UCSD-AML1 (cell line): ENCODE measurements around the gene AUTS2.

Experiments used
- DNase-seq: peaks from one replicate; lab custom pipeline; 2025; ENCODE audit not compliant: unreplicated experiment; lab: John Stamatoyannopoulos, UW

AUTS2 gene

DNA sequence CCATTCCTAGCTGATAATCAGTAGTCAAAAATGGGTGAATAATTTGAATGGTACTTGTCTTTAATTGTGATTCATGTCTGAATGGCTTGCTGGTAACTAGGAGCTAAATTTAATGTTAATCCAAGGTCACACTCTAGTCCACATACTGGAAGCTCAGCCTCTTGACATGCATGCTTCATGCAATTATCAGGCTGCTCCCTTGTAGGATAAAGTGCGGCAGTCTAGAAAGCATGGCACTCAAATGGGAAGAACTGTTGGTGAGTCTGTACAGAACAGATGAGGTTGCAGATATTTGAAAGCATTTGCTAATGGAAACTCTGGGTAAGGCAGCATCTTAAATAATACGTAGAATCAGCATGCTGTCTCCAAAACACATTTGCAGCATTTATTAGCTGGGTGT lies 499.4 kb downstream of the AUTS2 start:
- DNase-seq, result no peak

DNA sequence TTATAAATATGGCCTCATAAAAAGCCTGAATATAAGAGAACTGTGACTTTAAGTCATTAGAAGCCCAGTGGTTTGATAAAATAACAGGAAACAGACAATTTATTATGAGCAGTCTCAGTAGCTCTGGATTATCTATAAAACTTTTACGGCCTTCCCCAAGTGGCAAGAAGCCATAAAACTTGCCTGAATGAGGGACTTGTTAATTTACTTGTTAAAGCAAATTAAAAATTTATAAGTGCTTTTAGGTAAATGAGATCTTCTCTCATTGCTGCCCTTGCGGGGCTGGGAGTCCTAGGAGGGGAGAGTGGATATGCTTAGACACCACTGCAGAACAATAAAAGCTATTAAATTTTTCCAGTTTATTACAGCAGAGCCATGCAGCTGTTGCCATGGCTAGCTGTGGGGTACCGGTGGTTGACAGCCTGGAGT lies 499.9 kb downstream of the AUTS2 start:
- DNase-seq, result no peak

DNA sequence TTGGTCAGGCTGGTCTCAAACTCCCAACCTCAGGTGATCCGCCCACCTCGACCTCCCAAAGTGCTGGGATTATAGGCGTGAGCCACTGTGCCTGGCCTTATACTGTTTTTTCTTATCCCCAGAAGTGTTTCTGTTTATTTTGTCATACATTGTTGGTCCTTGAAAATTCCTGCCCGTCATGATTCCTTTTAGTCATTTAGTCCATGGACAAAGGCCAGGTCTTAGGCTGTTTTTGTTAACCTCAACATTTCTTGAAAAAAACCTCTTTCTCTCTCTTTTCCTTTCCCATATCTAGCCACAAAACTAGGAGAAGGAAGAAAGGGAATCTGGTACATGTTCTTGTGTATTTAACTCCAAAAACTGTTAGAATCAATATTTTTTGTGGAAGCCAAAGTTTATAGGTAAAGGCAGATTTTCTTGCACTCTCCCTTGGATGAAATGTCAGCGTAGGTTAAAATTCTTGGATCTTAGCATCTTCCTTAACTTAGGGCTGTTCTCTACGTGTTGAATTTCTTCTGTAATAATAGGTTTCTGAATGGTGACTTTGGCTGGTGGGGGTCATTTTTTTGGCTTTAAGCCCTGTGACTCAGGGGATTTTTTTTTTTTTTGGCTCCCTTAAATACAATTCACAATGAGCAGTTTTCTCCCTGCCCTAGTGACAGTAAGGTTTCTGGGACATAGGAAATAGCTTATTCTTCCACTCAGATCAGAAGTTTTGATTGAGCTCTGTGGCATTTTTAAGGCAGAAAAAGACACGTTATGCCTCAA lies 500.8 kb downstream of the AUTS2 start:
- DNase-seq, result no peak

DNA sequence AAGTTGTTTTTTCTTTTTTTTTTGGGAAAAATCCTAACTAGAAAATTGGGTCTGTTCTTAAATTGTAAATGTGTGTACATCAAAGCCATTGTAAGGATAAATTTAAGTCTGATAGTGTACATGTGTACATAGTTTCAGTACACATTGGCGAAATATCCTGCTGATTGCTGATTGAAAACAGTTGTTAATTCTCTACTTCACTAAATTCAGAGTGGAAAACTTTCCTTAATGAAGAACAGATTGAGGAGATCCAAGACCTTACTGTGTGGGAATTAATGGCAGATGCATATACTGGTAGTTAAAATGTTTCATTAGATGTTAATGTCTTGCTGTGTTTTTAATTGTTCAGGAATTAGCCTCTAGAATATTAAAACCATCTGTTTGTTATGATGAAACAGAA lies 506.0 kb downstream of the AUTS2 start:
- DNase-seq, result no peak

DNA sequence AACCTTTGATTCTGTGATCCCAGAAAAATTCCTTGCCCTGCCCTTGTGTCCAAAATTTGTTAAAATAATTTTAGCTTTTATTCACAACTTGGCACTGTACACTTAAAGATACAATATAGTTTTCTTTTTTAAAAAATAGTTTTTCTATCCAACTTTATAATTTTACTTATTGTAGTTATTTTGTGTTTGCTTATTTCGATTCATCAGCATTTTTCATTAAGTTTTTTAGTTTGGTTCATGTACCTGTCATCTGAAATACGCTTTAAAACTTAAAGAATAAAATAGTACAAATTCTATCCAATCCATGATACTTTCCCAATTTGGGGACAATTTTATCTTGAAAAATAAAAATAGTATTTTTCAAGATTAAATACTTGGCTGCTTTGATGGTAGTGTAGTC lies 514.8 kb downstream of the AUTS2 start:
- no peak for DNase-seq

DNA sequence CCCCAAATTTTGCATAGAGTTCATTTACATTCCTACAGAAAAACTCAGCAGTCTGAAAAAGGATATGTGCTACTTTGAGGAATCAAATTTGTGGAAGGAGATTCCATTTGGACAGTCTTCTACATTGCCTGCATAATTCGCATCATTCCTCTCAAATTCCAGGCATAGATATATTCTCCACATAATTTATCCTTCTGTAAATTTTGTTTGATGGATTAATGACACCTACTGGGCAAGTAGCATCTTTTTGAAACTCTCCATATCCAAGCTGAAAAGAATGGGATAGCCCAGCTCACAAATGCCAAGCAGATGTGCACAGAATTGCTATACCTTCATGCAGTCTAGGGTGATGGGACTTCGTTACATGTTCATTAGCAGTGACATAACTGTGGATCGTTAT lies 515.3 kb downstream of the AUTS2 start:
- no peak for DNase-seq

DNA sequence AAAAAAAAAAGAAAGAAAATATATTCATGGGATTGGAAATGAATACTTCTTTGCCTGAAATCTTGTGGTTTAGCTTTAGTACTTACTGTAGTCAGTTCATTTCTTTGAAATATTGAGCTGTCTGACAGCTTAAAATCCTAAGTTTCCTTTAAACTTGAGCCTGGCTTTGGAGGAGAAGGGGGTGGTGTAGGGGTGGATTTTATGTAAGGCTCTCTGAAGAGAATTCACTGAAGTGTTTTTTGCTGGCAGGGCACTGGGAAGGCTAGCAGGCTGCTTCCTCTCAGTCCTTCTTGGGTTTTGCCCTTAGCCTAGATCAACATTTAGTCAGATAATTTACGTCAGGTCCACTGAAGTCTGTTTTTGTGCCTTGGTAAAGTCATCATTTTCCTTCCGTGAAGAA lies 516.5 kb downstream of the AUTS2 start:
- no peak for DNase-seq

DNA sequence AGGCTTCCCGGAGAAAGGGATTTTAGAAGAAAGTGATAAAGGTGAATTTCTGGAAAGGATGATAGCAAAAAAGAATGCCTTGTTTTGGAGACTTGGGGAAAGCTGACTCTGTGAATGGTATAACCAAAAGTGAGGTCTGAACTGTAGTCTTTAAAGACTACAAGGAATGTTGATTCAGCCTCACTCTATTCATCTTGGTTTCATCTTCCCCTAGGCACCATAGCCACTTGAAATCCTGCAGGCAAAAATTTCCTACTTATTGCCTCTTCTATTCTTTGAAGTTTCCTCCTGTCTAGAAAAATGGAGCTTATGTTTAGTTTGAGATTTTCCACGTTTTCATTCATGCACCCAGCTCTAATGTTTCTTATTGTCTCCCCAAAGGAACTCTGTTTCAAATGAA lies 518.0 kb downstream of the AUTS2 start:
- no peak for DNase-seq

DNA sequence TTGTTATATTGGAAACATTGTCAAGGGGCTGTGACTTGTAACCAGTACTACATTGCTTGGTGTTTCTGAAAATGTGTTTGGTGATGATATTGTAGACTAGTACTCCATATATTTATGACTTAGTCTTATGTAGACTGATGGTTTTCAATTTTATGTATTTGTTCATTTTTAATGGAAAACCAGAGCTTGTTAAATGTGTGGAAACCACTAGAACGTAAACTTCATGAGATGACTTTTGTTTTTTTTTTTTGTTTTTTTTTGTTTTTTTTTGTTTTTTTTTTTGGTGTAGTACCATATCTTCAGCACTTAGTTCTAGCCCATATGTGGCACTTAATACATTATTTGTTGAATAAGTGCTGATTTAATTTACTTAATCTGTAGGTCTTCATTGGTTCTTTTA lies 518.6 kb downstream of the AUTS2 start:
- no peak for DNase-seq

DNA sequence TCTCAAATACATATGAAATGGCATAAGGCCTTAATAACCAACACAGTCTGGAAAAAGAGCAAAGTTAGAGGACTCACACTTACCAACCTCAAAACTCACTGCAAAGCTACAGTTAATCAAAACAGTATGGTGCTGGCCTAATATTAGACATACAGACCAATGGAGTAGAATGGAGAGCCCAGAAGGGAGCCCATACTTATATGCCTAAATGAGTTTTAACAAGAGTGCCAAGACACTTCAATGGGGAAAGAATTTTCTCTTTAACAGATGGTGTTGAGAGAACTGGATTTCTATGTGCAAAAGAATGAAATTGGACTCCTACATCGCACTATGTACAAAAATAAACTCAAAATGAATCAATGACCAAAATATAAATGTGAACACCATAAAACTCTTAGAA lies 522.6 kb downstream of the AUTS2 start:
- DNase-seq, result no peak

DNA sequence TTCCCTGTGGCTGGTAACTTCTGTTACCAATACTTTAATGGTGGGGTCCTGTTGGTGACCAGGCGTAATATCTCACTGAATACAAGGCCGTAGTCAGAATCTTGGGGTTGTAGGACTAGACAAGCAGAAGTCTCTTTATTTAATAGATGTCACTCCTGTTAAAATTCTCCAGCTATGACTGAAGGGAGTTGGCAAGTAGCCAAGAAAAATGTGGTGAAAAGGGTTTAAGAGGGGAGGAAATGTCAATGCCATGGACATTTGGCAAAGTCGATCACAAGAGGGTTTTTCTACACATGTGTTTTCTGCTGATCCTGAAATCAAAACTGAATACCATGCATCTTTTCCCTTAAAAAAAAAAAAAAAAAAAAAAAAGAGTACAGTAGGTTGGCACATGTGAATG lies 533.5 kb downstream of the AUTS2 start:
- no peak for DNase-seq

DNA sequence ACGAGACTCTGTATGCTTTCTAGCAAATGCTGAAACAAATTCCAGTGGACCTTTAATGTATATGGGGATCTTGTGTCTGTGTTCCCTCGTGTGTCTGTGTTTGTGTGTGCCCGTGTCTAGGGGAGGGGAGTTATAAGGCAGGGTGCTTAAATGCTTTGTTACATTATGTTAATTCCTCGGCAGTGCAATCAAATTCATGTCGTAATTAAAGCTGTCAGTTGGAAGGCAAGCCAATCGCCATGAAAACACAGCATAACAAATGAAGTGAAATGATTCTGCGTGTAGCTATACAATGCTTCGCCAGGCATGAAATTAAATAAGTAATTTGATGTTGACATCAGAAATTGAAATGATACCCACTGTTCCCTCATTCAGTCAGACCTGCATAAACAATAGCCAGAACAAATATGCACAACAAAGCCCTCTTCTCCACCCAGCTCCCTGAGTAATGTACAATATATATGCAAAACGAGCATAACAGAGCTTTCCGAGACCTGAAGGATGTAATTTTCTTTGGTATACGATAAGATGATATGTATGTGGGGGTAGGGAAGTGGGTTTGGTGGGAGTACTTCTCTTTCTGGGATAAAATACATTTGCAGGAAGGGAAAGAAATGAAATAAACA lies 534.1 kb downstream of the AUTS2 start:
- no peak for DNase-seq

DNA sequence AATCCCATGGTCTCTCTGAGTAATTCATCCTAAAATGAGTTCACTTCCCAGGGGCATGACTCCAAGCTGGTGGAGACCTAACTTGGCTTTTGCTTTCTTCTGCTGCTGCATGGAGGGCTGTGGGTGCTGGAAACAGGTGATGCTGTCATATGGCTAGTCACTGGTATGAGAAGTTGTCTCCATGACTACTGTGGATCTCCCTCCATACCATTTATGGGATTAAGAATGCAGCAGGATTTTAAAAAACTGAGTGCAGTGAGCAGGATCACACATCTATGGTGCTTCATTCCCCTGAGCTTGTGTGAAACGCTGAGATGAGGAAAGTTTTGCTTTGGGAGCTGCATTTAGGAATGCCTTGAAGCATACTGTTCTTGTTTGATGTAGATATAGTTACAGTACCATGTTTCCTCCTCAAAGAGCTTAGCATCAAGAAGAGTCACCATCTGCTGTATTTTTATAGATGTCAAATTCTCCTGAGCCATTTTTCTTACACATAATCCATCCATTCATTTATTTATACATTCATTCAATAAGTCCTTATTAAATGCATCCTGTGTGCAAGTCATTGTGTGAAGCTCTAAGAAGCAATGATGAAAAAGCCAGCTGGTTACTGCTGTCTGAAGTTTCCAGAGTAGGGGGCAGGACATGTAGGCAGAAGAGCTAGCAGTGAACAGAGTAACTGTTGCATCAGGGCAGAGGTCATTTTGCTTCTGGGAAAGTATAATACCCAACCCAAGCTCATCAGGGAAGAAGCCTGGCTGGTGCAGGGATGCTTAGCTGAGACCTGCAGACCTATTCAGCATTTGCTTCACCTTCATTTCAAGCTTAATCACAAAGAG lies 534.8 kb downstream of the AUTS2 start:
- no peak for DNase-seq

DNA sequence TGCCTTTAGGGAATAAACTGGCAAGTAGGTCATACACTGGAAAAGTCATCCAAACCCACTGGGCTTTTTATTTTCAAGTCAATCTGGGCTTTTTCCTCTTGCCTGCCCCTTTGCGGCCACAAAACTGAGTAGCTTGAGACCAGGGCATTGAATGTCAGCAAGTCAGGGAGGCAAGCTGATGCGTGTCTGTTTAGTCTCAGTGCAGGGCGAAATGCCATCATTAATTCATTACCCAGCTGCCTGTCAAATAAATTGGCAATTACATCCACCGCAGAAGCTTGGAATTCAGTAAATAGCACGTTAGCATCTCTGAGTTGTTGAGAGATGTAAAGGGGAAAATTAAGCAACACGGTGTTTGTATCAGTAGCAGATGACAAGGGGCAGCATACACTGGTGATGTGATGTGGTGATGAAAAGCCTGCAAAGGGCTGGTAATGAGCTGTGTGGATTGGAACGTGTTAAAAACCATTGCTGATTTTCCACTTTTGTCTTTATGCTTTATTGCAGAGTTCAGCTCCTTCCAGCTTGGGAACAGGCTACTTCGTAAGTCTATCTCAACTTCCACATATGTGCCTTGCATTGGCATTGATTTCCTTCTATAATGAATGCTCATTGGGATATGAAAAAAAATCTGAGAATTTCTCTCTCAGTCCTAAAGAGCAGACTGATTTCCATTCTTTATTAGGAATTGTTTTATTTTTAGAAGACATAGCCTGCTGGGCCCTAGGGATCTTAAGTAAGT lies 535.9 kb downstream of the AUTS2 start:
- DNase-seq, result no peak

DNA sequence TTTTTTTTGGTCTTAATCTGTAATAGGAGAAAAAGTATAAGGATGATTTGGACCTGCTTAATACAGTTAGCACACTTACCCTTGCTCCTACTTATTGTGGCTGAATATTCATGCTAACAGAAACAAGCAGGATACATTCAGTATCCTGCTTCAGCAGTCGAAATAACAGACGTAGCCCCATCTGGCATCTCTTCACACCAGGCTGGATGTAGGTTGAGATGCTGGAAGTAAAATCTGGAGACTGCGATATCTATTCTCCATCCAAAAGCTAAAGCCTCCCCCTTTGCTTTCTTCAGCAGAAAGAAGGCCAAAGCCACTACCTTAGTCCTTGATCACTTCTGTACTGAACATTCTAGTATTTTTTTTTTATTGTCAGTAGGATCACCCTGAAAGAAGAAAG lies 537.4 kb downstream of the AUTS2 start:
- no peak for DNase-seq

DNA sequence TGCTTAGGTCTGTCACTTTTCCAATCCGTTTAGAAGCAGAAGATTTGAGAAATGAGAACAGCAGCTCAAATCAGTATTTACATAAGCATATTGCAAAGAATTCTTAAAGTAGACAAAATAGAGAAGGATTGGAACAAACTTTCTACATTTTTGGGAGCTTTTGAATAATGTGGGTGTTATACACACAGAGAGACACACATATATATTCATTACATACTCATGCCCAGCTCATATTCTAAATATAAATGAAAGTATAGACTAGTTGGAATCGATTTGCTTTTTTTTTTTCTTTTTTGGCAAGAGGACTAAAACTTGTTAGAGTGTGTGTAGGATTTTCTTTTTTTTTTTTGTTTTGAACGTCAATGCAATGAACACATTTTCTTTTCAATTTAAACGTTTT lies 538.9 kb downstream of the AUTS2 start:
- DNase-seq, result no peak

DNA sequence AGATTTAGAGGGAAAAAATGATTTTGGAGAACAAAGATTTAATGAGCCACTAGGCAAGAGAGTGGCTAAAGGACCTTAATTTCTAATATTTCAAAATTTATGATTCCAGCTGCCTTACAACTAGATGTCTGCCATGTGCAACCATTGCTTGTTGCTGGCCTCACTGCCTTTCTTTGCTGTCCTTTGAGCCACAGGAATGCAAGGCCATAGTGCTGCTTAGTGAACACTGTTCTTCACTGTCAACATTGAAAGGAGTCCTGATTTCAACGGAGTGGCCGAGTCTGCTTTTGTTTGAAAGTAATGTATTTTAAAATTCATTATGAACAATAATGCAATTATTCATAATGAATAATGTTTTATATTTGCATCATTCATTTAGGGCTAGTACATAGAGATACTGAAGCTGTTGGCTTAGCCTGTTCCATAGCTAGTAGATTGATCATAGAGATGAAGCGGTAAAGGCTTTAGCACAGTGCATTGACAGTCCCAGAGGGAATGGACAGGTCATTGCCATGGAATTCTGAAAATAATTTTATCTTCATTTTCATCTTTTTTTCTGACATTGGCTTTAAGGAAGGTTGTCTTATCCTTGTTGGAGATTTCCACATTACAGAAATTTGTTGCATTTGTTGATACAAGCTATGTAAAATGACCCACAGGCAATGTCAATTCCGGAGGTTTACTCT lies 544.1 kb downstream of the AUTS2 start:
- no peak for DNase-seq

DNA sequence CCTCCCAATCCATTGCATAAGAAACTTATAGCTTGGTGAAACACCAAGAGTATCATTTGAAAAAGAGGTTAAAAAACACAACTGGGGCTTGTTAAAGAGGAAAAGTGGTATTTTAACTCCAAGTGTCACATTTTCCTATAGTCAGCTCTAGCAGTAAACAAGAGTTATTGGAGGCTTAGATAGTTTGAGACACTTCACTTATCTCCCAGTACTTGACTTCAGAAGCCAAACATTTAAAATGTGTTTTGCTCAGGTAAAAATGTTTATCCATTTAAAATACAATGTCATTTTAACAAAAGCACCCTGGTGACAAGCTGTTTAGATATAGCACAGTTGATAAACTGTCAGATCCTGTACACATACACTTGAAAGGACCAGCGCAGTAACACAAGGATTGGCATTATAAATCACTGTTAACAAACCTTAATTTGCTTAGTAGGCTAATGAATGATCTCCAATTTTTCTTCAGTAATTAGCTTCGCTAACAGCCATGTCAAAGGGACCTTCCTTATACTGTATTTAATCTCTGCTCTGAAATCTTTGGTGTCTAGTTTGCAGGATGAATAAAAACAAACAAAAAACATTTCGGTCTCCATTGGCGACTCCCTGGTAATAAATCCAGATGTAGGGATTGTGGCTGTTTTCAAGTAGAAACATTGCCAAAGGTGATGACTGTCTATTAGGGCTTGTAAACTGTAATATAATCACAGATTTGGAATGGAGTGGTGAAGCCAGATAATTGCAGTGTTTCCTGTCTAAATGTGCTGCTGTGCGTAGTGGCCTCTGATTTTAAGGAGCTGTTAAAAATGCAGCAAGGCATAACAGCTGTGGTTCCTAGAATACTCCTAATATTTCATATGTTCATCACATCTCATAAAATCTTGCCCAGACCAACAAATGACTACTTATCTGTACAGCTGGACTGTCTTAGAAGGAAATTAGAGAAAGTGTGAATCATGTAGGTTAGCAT lies 545.1 kb downstream of the AUTS2 start:
- DNase-seq, result no peak

DNA sequence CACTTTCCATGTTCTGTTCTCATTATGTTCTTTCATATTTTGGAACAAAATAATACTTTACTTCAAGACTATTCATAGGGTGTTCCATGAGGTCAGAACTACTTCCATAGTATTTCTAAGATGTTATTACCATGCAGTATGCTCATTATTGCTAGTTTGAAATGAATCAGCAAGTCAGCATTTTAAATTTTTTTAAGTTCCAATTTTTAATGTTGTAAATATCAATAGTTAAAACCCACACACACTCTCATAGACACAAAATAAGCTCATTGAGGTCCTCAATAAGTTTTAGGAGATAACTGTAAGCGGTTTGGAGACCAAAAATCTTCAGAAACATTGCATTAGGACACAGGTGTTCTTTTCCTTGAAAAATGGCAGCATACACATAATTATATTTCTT lies 550.7 kb downstream of the AUTS2 start:
- no peak for DNase-seq

DNA sequence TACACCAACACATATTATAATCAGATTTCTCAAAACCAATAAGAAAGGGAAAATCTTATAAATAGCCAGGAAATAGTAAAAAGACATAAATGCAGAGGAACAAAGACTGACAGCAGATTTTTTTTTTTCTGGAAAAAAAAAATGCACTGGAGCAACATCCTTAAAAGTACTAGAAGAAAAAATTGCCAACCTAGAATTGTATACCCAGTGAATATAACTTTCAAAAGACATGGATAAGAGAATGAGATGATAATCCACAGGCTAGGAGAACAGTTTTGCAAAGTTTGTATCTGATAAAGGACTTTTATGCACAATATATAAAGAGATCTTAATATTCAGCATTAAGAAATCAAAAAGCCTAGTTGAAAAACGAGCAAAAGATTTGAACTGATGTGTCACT lies 554.0 kb downstream of the AUTS2 start:
- DNase-seq, result no peak
